ENCODE data around the gene CYSRT1. TPM values are rescaled to one million over a fixed set of nuclear protein-coding genes. Genes with fewer than 3 reads are reported as not detected.

CYSRT1 gene
- total RNA-seq, 4 donors from 2014 or later: 0.94 to 2.3 (median 1.3) TPM; not detected in 1

DNA sequence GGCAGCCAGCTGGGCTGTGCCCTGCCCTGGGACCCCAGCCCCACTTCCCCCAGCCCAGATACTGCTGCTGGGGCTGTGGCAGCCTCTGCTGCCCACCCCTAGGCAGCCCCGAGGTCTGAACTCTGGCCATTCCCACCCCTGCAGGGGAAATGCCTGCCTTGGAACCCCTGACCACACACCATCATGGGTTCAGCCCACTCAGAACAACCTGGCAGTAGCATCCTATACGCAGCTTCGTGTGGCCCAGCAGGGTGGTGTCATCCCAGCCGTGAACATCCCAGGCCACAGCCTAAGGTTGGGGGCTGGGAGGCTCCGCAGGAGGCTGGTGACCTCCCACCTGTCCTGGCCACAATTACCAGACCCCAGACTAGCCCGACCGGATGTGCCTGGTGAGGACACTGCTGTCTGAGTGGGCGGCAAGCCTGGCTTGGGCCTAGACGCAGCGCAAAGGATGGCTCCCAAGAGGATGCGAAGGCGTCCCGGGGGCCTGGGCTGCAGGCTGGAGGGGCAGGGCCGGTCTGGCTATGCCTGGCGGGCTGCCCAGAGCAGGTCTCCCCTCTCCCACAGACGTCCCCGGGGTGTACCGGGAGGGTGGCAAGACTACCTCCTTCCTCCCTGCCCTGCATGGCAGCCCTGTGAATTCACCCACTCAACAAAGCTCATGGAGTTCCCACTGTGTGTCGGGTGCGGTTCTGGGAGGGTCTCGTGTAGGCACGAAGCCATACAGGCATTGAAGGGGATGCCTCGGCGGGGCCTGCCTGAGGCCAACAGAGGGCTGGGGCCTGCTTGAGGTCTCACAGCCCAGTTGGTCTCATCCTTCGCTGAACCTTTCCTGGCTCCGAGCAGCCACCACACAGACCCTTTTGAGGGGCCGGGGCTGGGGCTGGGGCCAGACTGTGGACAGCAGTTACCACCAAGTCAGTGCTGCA lies 4.3 kb downstream of the CYSRT1 start:
- Histone ChIP-seq H3K36me3 (no peaks in the 10 kb centered on the region), H3K27me3 (no peaks in the 10 kb centered on the region), H3K4me3 (replicated peaks in 1 of 3) (no peak overlapping the region), H3K9me3 (no peaks in the 10 kb centered on the region), H3K27ac (no peak overlapping the region), H3K4me1 (peaks cover 18 to 30% of the 10 kb centered on the region in 2 donors)
- no peak for DNase-seq
- intact Hi-C loops (cut with DNase I): loop anchor here (5.0 kb wide), 1 partner anchor 42 kb away; the partner anchor contains the start of genes ANAPC2 and SSNA1
- 67 to 68% methylated on average over 11 to 17 of the region's 27 CpGs for WGBS, 2 donors
- TF ChIP-seq, protein P1, sequence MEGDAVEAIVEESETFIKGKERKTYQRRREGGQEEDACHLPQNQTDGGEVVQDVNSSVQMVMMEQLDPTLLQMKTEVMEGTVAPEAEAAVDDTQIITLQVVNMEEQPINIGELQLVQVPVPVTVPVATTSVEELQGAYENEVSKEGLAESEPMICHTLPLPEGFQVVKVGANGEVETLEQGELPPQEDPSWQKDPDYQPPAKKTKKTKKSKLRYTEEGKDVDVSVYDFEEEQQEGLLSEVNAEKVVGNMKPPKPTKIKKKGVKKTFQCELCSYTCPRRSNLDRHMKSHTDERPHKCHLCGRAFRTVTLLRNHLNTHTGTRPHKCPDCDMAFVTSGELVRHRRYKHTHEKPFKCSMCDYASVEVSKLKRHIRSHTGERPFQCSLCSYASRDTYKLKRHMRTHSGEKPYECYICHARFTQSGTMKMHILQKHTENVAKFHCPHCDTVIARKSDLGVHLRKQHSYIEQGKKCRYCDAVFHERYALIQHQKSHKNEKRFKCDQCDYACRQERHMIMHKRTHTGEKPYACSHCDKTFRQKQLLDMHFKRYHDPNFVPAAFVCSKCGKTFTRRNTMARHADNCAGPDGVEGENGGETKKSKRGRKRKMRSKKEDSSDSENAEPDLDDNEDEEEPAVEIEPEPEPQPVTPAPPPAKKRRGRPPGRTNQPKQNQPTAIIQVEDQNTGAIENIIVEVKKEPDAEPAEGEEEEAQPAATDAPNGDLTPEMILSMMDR (IDR thresholded peaks at IDR 0.05): no peak
- no peak for TF ChIP-seq POLR2A (IDR thresholded peaks at IDR 0.05)

DNA sequence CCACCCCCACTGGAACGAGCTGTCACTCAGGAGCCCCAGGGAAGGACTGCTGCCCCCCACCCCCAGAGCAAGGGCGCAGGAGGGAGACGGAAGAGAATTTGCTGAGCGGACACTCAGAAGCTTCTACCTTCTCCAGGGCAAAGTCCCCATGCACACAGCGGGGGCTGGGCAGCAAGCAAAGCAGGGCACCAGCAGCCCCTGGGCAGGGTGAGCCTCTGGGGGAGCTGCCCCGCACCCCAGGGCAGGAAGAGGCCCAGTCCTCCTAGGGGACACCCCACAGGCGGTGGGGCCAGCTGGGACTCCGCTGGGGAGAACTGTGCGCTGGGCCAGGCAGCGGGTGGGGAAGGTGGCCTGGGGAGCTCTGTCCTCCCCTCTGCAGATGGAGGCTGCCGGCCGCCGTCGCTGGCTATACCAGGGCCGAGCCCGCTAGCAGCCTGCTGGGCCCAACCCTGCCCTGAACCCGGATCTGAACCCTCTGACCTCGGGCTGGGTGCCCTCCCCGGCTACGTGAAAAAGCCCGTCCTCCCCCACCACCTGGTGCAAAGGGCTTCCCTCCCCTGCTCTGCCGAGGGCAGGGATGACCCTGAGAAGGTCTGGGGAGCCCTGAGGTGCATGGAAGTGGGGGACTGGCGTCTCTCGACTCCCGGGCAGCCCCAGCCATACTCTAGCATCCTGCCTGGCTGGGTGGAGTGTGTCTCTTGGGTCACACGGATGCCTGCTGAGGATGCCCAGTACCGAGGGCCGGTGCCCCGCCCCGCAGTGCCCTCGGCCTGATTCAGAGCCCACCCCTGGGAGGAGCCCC lies 5.1 kb downstream of the CYSRT1 start:
- H3K4me1 ChIP-seq: peaks cover 18 to 26% of the 10 kb centered on the region in 2 donors
- no peaks in the 10 kb centered on the region for H3K36me3 ChIP-seq
- no peak overlapping the region for H3K4me3 ChIP-seq (replicated peaks in 1 of 3)
- H3K27ac ChIP-seq: no peak overlapping the region
- intact Hi-C loops (cut with DNase I): loop anchor here (5.0 kb wide), 2 partner anchors 43 to 113 kb away; partner anchors contain the start of genes ANAPC2 and SSNA1
- WGBS, 2 donors: 50 to 71% methylated on average over 9 to 14 of the region's 31 CpGs
- no peak for DNase-seq
- TF ChIP-seq POLR2A (IDR thresholded peaks at IDR 0.05): no peak
- TF ChIP-seq, protein P1 (IDR thresholded peaks at IDR 0.05): no peak
- H3K9me3 ChIP-seq: no peaks in the 10 kb centered on the region
- H3K27me3 ChIP-seq: no peaks in the 10 kb centered on the region

DNA sequence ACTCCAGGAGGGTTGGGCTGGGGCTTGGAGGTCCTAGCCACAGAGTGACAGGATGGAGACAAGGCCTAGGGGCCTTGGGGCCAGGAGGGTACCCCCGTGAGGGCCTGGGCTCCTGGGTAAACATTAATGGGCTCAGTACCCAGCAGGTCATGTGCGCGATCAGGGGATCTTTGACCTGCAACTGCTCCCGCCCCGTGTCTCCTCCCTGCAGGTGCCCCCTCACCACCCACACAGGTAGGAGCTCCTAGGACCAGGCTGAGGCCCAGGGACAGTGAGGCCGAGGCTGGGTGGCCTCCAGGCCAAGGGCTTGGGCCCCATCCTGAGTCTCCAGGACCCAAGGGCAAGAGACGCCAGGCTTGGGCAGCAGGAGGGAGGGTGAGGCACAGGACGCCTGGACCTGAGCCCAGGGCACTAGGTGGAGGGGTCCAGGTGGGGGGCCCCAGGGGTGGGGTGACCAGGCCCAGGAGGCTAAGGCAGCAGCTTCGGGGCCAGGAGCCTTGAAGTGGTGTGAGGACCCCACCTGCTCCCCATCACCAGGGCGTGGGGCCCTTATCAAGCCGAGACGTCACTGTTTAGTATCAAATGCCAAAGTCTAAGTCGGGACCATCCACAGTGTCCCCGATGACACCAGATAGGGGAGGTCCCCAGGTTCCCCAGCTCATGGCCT lies 5.9 kb downstream of the CYSRT1 start, which contains the start of gene SLC34A3:
Gene SLC34A3, plus strand, starts transcription at position 197 of the 667 bp plus-strand sequence. CDS start 802 bp downstream, outside the sequence.
- H3K36me3 ChIP-seq: no peaks in the 10 kb centered on the region
- H3K4me3 ChIP-seq (replicated peaks in 1 of 3): no peak within 1 kb of the TSS
- H3K27me3 ChIP-seq: no peaks in the 10 kb centered on the region
- no peak for TF ChIP-seq POLR2A (IDR thresholded peaks at IDR 0.05)
- TF ChIP-seq, protein P1 (IDR thresholded peaks at IDR 0.05): no peak
- intact Hi-C loops (cut with DNase I): loop anchor here (5.0 kb wide), 1 partner anchor 114 kb away; no protein-coding TSS in a partner anchor
- no peaks in the 10 kb centered on the region for H3K9me3 ChIP-seq
- no peak for DNase-seq
- peaks cover 18 to 26% of the 10 kb centered on the region in 2 donors for H3K4me1 ChIP-seq
- 79 to 85% methylated on average over 5 to 12 of the region's 14 CpGs for WGBS, 2 donors
- H3K27ac ChIP-seq: no peak within 1 kb of the TSS

DNA sequence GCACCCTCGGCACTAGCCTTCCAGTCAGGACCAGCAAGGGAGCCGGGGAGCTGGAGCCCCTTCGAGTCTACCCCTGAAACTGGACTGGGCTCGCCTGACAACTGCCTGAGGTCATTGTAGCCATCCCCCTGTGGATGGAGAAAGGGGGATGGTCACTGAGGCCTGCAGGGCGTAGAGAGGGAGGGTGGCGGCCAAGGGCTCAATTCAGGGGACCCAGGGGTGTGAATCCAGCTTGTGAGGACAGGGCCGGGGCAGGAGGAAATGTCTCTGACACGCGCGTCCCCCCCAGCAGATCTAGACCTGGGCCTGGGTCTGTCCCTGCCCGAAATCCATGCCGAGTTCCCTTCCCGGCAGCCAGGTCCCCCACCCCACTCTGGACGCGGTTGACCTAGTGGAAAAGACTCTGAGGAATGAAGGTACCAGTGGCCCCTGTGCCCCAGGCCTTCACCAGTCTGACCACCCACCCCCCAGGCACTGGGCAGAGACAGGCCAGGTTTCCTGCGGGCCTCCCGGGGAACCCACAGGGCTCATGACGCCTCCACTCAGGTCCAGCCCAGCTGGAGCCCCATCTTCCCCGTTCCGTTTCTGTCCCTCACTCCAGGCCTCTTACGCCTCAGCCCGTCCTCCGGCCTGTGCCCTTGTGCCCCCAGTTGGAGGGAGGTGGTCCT lies 6.5 kb downstream of the CYSRT1 start:
- Histone ChIP-seq H3K36me3 (no peaks in the 10 kb centered on the region), H3K9me3 (no peaks in the 10 kb centered on the region), H3K4me1 (peaks cover 21 to 26% of the 10 kb centered on the region in 2 donors), H3K4me3 (replicated peaks in 1 of 3) (no peak overlapping the region), H3K27me3 (no peaks in the 10 kb centered on the region), H3K27ac (no peak overlapping the region)
- no peak for TF ChIP-seq POLR2A (IDR thresholded peaks at IDR 0.05)
- TF ChIP-seq, protein P1 (IDR thresholded peaks at IDR 0.05): no peak
- DNase-seq: no peak
- 86 to 87% methylated on average over 15 to 21 of the region's 23 CpGs for WGBS, 2 donors
- intact Hi-C loops (cut with DNase I): loop anchor here (5.0 kb wide), 1 partner anchor 114 kb away; no protein-coding TSS in a partner anchor
